IMR-90 (cell line): Measurements from ENCODE around the gene BNIP3. TPM values are rescaled to one million over a fixed set of nuclear protein-coding genes. Genes with fewer than 3 reads are reported as not detected.

Source experiments
- ATAC-seq: fragments of 200-7000 bp; cut with Tn5 transposase; 2 replicates; pipeline ENCODE4 v1.9.1; 2020; ENCODE audit warnings: low read depth, mild to moderate bottlenecking, moderate library complexity
- BruUV-seq: library from RNA; stranded (reverse); fragments of 400-500 nt; replicated peaks from 2 replicates; lab custom pipeline; 2021; lab: Mats Ljungman, UMichigan
- CTCF ChIA-PET: fragments of 300-600 bp; formaldehyde crosslinking; extraction: SDS; loops from one replicate; lab custom pipeline; 2021; ENCODE audit warnings: antibody characterized with exemption; lab: Yijun Ruan, JAX
- POLR2A ChIA-PET: fragments of 300-600 bp; sonication (Branson Sonifier 250); formaldehyde crosslinking; loops from one replicate; lab custom pipeline; 2022; ENCODE audit warnings: antibody characterized with exemption; ENCODE audit not compliant: unreplicated experiment; lab: Charles Lee
- DNase-seq: peaks from one replicate; pipeline ENCODE4 v3.0.0; 2013
- H2AFZ ChIP-seq: replicated peaks from 2 replicates; pipeline ENCODE3; 2013; ENCODE audit warnings: low read length, mild to moderate bottlenecking; ENCODE audit not compliant: poor library complexity
- H2AK5ac ChIP-seq: 2 replicates; pipeline ENCODE4 v1.6.1; 2013; ENCODE audit warnings: low read depth, low read length, inconsistent platforms
- H2AK9ac ChIP-seq: replicated peaks from 2 replicates; pipeline ENCODE3; 2013; ENCODE audit warnings: mild to moderate bottlenecking, low read depth, low read length, moderate library complexity; ENCODE audit not compliant: poor library complexity
- H2BK120ac ChIP-seq: 2 replicates; pipeline ENCODE4 v1.6.1; 2013; ENCODE audit warnings: low read depth, low read length, inconsistent platforms
- H2BK15ac ChIP-seq: 3 replicates; pipeline ENCODE4 v1.6.1; 2013; ENCODE audit warnings: low read depth, low read length, inconsistent platforms
- H2BK20ac ChIP-seq: 2 replicates; pipeline ENCODE4 v1.6.1; 2013; ENCODE audit warnings: low read depth, mild to moderate bottlenecking, inconsistent platforms, low read length, moderate library complexity
- H2BK5ac ChIP-seq: 2 replicates; pipeline ENCODE4 v1.6.1; 2013; ENCODE audit warnings: mild to moderate bottlenecking, low read depth, low read length, inconsistent platforms; ENCODE audit not compliant: poor library complexity, severe bottlenecking
- H3K14ac ChIP-seq: replicated peaks from 2 replicates; pipeline ENCODE4 v1.6.1; 2013; ENCODE audit warnings: low read depth, low read length, inconsistent platforms
- H3K18ac ChIP-seq: 2 replicates; pipeline ENCODE4 v1.6.1; 2013; ENCODE audit warnings: low read depth, low read length, control low read depth
- H3K23ac ChIP-seq: 2 replicates; pipeline ENCODE4 v1.6.1; 2013; ENCODE audit warnings: low read depth, low read length, inconsistent platforms
- H3K27ac ChIP-seq: 2 replicates; pipeline ENCODE4 v1.5.1; 2013; ENCODE audit warnings: mild to moderate bottlenecking, control low read depth, low read length; ENCODE audit not compliant: insufficient read depth
- H3K27me3 ChIP-seq: 2 replicates; pipeline ENCODE4 v1.6.1; 2013; ENCODE audit warnings: low read length; ENCODE audit not compliant: control insufficient read depth, insufficient read depth
- H3K36me3 ChIP-seq: 2 replicates; pipeline ENCODE4 v1.6.1; 2013; ENCODE audit warnings: low read length, mixed read lengths; ENCODE audit not compliant: control insufficient read depth, insufficient read depth
- H3K4ac ChIP-seq: 2 replicates; pipeline ENCODE4 v1.6.1; 2013; ENCODE audit warnings: low read depth, low read length, inconsistent platforms
- H3K4me1 ChIP-seq: 2 replicates; pipeline ENCODE4 v1.6.1; 2013; ENCODE audit warnings: low read length, mixed read lengths; ENCODE audit not compliant: control insufficient read depth, insufficient read depth
- H3K4me2 ChIP-seq: 2 replicates; pipeline ENCODE4 v1.6.1; 2013; ENCODE audit warnings: low read depth, mild to moderate bottlenecking, control low read depth, low read length, moderate library complexity
- H3K4me3 ChIP-seq: 2 replicates; pipeline ENCODE4 v1.5.1; 2013; ENCODE audit warnings: low read depth, mild to moderate bottlenecking, control low read depth, low read length, moderate library complexity; ENCODE audit not compliant: insufficient read depth
- H3K56ac ChIP-seq: 2 replicates; pipeline ENCODE4 v1.6.1; 2013; ENCODE audit warnings: low read length, inconsistent platforms; ENCODE audit not compliant: insufficient read depth; ENCODE audit errors: extremely low read depth
- H3K79me1 ChIP-seq, 2 experiments: 2 replicates each; pipeline ENCODE4 v1.6.1; 2013; ENCODE audit warnings: low read length in 2 of 2, inconsistent platforms in 1 of 2, low read depth in 1 of 2
- H3K9ac ChIP-seq: 2 replicates; pipeline ENCODE4 v1.6.1; 2013; ENCODE audit warnings: low read depth, low read length, control low read depth
- H3K9me1 ChIP-seq: 2 replicates; pipeline ENCODE4 v1.6.1; 2013; ENCODE audit warnings: low read length, inconsistent platforms; ENCODE audit not compliant: insufficient read depth
- H3K9me3 ChIP-seq: 2 replicates; pipeline ENCODE4 v1.6.1; 2013; ENCODE audit warnings: low read length; ENCODE audit not compliant: control insufficient read depth, insufficient read depth
- H4K20me1 ChIP-seq: 2 replicates; pipeline ENCODE4 v1.6.1; 2013; ENCODE audit warnings: low read length, inconsistent platforms; ENCODE audit not compliant: insufficient read depth
- H4K5ac ChIP-seq: 2 replicates; pipeline ENCODE4 v1.6.1; 2013; ENCODE audit warnings: mild to moderate bottlenecking, low read depth, low read length, control low read depth
- H4K8ac ChIP-seq, 2 experiments: 2 replicates each; pipeline ENCODE4 v1.6.1; 2013; ENCODE audit warnings: low read depth in 2 of 2, low read length in 2 of 2, control low read depth in 1 of 2, inconsistent platforms in 1 of 2
- H4K91ac ChIP-seq: 2 replicates; pipeline ENCODE4 v1.6.1; 2013; ENCODE audit warnings: low read depth, low read length, inconsistent platforms; ENCODE audit not compliant: insufficient read depth
- BHLHE40 ChIP-seq: fragments of 150-350 bp; IDR thresholded peaks from 2 replicates; pipeline ENCODE4 v1.6.1; 2016; ENCODE audit warnings: mild to moderate bottlenecking, low read depth, low read length
- CEBPB ChIP-seq: IDR thresholded peaks from 2 replicates; pipeline ENCODE4 v1.6.1; 2012; ENCODE audit warnings: low read depth, low read length, improper control_type of control experiment
- ELK1 ChIP-seq: fragments of 150-350 bp; IDR thresholded peaks from 2 replicates; pipeline ENCODE4 v1.6.1; 2016; ENCODE audit warnings: low read depth, mild to moderate bottlenecking, low read length, moderate library complexity, borderline replicate concordance
- MAFK ChIP-seq: IDR thresholded peaks from 2 replicates; pipeline ENCODE4 v1.6.1; 2012; ENCODE audit warnings: low read depth, low read length, improper control_type of control experiment
- MXI1 ChIP-seq: IDR thresholded peaks from 2 replicates; pipeline ENCODE4 v1.6.1; 2012; ENCODE audit warnings: low read depth, mild to moderate bottlenecking, low read length, moderate library complexity, borderline replicate concordance
- NFE2L2 ChIP-seq: fragments of 150-350 bp; IDR thresholded peaks from 2 replicates; pipeline ENCODE4 v1.6.1; 2016; ENCODE audit warnings: low read depth, mild to moderate bottlenecking, low read length
- RAD21 ChIP-seq: IDR thresholded peaks from 2 replicates; pipeline ENCODE4 v1.6.1; 2012; ENCODE audit warnings: low read length, improper control_type of control experiment
- RCOR1 ChIP-seq: IDR thresholded peaks from 2 replicates; pipeline ENCODE4 v1.6.1; 2012; ENCODE audit warnings: mild to moderate bottlenecking, low read length, improper control_type of control experiment; ENCODE audit not compliant: insufficient replicate concordance
- RFX5 ChIP-seq: IDR thresholded peaks from 2 replicates; pipeline ENCODE4 v1.8.0; 2012; ENCODE audit warnings: low read depth, mild to moderate bottlenecking, low read length, moderate library complexity
- SMC3 ChIP-seq: fragments of 150-350 bp; IDR thresholded peaks from 2 replicates; pipeline ENCODE4 v1.6.1; 2016; ENCODE audit warnings: low read depth, mild to moderate bottlenecking, antibody characterized with exemption, low read length, moderate library complexity
- WGBS, 2 experiments: methylation state at CpG; one replicate each; pipeline versions ENCODE4 v1.1.5 to v1.1.7; 2013; ENCODE audit warnings: missing lambda C conversion rate in 2 of 2; ENCODE audit not compliant: insufficient read length in 1 of 2; ENCODE audit errors: extremely low coverage in 2 of 2; 5-methylcytosine and 5-hydroxymethylcytosine counted together
- dilution Hi-C: fragments of 300-500 bp; cut with HindIII; formaldehyde crosslinking; loops from one replicate; pipeline ENCODE4 v1.14.3; 2018; ENCODE audit warnings: low sequenced_read_pairs; ENCODE audit not compliant: unreplicated experiment
- in situ Hi-C: fragments of 300-500 bp; cut with MboI; formaldehyde crosslinking; loops from 3 replicates; pipeline ENCODE4 v1.14.3; 2019; ENCODE audit warnings: low sequenced_read_pairs, inconsistent platforms, mixed read lengths
- intact Hi-C: fragments of 100-400 bp; cut with micrococcal nuclease; formaldehyde crosslinking; loops from 2 replicates; pipeline ENCODE4 v1.10.0; 2022
- polyA plus RNA-seq, 3 experiments: library from polyadenylated mRNA; depleted of rRNA; stranded (reverse); fragments of >200 nt; gene quantifications; 2 replicates each; pipeline ENCODE4 v1.2.3, GENCODE V29; 2012; ENCODE audit warnings: low replicate concordance in 1 of 3
- total RNA-seq: library from RNA; depleted of rRNA; stranded (reverse); fragments of >200 nt; gene quantifications from 2 replicates; pipeline ENCODE4 v1.2.3, GENCODE V29; 2012
- TF ChIP-seq, protein P1 (sequence below): conservative IDR thresholded peaks from 2 replicates; pipeline ENCODE4 v1.5.1; 2012; ENCODE audit warnings: mild to moderate bottlenecking, low read depth, low read length, improper control_type of control experiment

BNIP3 gene
- total and polyA plus RNA-seq, 2 of the 4 experiments (the other 2 are of a cell fraction): 134 to 211 TPM

GRCh38 chr10:131977323-131978096 is 4.2 kb downstream of the BNIP3 start:
- H3K14ac ChIP-seq: no peak overlapping the region
- peaks cover 26% of the 10 kb centered on the region for H3K4me1 ChIP-seq
- ChIA-PET CTCF (no interaction called here), POLR2A (no interaction called here)
- no peak overlapping the region for H3K18ac ChIP-seq
- H3K27me3 ChIP-seq: no peaks in the 10 kb centered on the region
- no peak overlapping the region for H4K8ac ChIP-seq
- TF ChIP-seq, protein P1, sequence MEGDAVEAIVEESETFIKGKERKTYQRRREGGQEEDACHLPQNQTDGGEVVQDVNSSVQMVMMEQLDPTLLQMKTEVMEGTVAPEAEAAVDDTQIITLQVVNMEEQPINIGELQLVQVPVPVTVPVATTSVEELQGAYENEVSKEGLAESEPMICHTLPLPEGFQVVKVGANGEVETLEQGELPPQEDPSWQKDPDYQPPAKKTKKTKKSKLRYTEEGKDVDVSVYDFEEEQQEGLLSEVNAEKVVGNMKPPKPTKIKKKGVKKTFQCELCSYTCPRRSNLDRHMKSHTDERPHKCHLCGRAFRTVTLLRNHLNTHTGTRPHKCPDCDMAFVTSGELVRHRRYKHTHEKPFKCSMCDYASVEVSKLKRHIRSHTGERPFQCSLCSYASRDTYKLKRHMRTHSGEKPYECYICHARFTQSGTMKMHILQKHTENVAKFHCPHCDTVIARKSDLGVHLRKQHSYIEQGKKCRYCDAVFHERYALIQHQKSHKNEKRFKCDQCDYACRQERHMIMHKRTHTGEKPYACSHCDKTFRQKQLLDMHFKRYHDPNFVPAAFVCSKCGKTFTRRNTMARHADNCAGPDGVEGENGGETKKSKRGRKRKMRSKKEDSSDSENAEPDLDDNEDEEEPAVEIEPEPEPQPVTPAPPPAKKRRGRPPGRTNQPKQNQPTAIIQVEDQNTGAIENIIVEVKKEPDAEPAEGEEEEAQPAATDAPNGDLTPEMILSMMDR: no peak
- TF ChIP-seq MXI1 (no peak), ELK1 (no peak), RCOR1 (no peak), RAD21 (no peak), NFE2L2 (no peak), SMC3 (no peak), RFX5 (no peak), CEBPB (no peak), MAFK (no peak), BHLHE40 (no peak)
- H3K4me3 ChIP-seq: no peak overlapping the region
- no peak overlapping the region for H3K56ac ChIP-seq
- H2BK20ac ChIP-seq: no peak overlapping the region
- peaks cover 31% of the 10 kb centered on the region for H3K9me1 ChIP-seq
- peaks cover 42% of the 10 kb centered on the region for H3K36me3 ChIP-seq
- no peak overlapping the region for H2AK9ac ChIP-seq
- WGBS, 2 experiments: 93% methylated on average over 3 of the region's 13 CpGs; no CpG with 5 or more reads in 1 of the 2 experiments
- no peak overlapping the region for H3K4ac ChIP-seq
- H4K91ac ChIP-seq: no peak overlapping the region
- peak overlapping the region; percentile 61 for H3K4me2 ChIP-seq
- dilution Hi-C loops (no loop called here), intact Hi-C loops (no loop called here), in situ Hi-C loops (no loop called here)
- BruUV-seq: no TSS peak
- peaks cover 84% of the 10 kb centered on the region for H4K20me1 ChIP-seq
- no peak overlapping the region for H3K23ac ChIP-seq
- no peak overlapping the region for H2BK120ac ChIP-seq
- no peak overlapping the region for H4K5ac ChIP-seq
- no peak for ATAC-seq
- H2AK5ac ChIP-seq: no peak overlapping the region
- H2AFZ ChIP-seq: no peak overlapping the region
- peaks cover 3 to 78% of the 10 kb centered on the region in 2 experiments; a peak in 2 of 4 replicates for H3K79me1 ChIP-seq
- H2BK15ac ChIP-seq: no peak overlapping the region
- H2BK5ac ChIP-seq: no peak overlapping the region
- H3K27ac ChIP-seq: no peak overlapping the region
- H3K9me3 ChIP-seq: no peaks in the 10 kb centered on the region
- no peak overlapping the region for H3K9ac ChIP-seq
- DNase-seq: no peak
